A549 treated with DMSO at 1 μM for 4 hours (cell line): ENCODE data around the gene ZNF592. TPM values are rescaled to one million over a fixed set of nuclear protein-coding genes. Genes with fewer than 3 reads are reported as not detected.

Experiments used
- total RNA-seq: library from RNA; stranded (reverse); fragments of 200-300 nt; extraction: Qiagen RNA extraction; gene quantifications from 5 replicates; pipeline ENCODE4 v1.2.3, GENCODE V29; 2022; ENCODE audit warnings: low read depth

The ZNF592 gene
- 18.2 to 24.1 TPM (median 22.9 TPM) in 5 replicates for total RNA-seq

GRCh38 chr15:84748274-84749110 is at the start of gene ZNF592:
Gene ZNF592 (plus strand): TSS chr15:84748592. CDS start chr15:84782676, 34,084 bp downstream.

GRCh38 chr15:84716036-84716732 is 32.2 kb upstream of the ZNF592 start, which contains the start of gene SEC11A:
Gene SEC11A (minus strand): TSS chr15:84716139. CDS start chr15:84716075, 64 bp downstream.

GRCh38 chr15:84816694-84817465 is 68.5 kb downstream of the ZNF592 start, which contains the start of gene ALPK3:
Gene ALPK3 (plus strand): TSS chr15:84817356. CDS start chr15:84817453, 97 bp downstream.

Other genes with a start within 250 kb of the ZNF592 start
- gene ZSCAN2, start 147.6 kb upstream of the ZNF592 start, total RNA-seq: 13.2 to 16.7 TPM (median 14.1 TPM) in 5 replicates
- 38.4 to 51.1 TPM (median 40.9 TPM) in 5 replicates for gene WDR73, start 94.3 kb upstream of the ZNF592 start, total RNA-seq
- gene NMB, start 90.4 kb upstream of the ZNF592 start, total RNA-seq: 14.1 to 23.7 TPM (median 23.5 TPM) in 5 replicates
- 322 to 406 TPM (median 340 TPM) in 5 replicates for gene SEC11A, start 32.5 kb upstream of the ZNF592 start, total RNA-seq
- 0.09 to 0.28 TPM (median 0.11 TPM) in 5 replicates for gene ALPK3, start 68.8 kb downstream of the ZNF592 start, total RNA-seq
- gene SLC28A1, start 136.1 kb downstream of the ZNF592 start, total RNA-seq: 0.08 TPM in 1 of 5 replicates, not detected in the others
- 29.2 to 37.5 TPM (median 36.2 TPM) in 5 replicates for gene PDE8A, start 233.3 kb downstream of the ZNF592 start, total RNA-seq